ENCODE data around the gene MOXD1.
"Not testable (repeated sequence)": the region's sequence is repeated elsewhere in the genome, so short reads cannot be mapped to it uniquely, and the experiment has no call there.

MOXD1 gene

GRCh38 chr6:132275066-132275970, 126.0 kb downstream of the MOXD1 start:
- no peak for DNase-seq

DNA sequence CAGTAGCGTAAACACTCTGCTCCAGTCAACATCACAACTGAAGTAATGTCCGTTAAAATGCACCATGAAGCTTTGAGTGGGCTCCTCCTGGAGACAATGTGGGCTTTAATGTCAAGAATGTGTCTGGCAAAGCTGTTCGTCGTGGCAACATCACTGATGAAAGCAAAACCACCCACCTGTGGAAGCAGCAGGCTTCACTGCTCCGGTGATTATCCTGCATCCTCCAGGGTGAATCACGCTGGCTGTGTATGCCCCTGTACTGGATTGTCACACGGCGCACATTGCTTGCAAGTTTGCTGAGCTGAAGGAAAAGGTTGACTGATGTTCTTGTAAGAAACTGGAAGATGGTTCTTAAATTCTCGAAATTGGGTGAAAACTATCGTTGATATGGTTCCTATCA, 128.5 kb downstream of the MOXD1 start:
- DNase-seq: no peak

DNA sequence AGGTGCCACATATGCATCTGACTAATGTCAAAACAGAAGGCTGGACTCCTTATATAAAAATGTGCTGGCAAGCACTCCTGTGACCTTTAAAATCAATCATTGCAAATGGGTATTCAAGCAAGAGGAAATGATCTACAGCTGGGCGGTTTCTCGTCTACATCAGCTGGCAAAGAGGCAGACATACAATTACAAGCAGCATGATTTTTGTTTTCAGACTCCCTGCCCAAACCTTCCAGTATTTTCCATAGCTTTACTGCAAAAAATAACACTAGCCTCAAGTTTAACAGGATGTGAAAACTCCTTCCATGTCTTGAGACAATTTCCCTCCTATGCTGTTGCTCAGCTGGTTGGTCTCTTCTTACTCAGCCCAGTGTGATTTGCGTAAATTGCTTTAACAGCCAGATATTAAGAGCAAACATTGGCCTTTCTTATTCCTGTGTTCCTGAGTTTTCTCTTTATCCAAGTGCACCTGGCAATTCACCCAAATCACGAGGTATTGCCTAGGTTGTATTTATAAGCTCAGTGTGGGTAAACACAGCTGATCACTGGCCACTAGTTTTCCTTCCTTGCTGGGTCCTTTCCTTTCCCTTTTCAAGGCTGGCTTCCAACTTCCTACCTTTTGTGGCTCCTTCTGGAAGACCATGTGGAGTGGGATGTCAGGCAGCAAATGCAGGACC, 130.4 kb downstream of the MOXD1 start:
- DNase-seq: peak; percentile 10

DNA sequence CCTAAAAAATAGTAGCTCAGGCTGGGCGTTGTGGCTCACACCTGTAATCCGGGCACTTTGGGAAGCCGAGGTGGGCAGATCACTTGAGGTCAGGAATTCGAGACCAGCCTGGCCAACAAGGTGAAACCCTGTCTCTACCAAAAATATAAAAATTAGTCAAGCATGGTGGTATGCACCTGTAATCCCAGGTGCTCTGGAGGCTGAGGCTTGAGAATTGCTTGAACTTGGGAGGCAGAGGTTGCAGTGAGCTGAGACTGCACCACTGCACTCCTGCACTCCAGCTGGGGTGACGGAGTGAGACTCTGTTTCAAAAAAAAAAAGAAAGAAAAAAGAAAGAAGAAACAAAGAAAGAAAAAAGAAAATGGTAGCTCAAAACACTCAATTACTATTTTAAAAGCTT, 132.6 kb downstream of the MOXD1 start:
- not testable (repeated sequence) for DNase-seq

DNA sequence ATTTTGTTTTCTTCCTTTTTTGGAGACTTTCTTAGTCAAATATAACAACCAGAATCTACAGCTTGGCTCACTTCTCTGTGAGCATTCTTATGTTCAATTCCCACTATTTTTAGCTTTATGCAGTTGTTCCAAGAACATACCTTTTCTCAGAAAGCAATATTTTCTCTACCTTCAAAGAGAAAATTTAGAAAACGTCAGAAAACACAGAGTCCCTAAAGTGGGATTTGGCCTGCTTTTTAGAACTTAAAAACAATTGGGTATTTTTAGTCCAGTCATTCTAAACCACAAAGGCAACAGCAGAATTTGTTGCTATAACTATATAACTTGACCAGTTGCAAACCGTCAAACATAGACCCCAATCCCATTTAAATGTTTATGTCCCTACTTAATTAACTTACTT, 133.1 kb downstream of the MOXD1 start:
- no peak for DNase-seq

- DNase-seq: no peak
Measured at GRCh38 chr6:132265451-132266097, 135.7 kb downstream of the MOXD1 start.

- no peak for DNase-seq
Measured at GRCh38 chr6:132264021-132264500, 137.2 kb downstream of the MOXD1 start.

DNA sequence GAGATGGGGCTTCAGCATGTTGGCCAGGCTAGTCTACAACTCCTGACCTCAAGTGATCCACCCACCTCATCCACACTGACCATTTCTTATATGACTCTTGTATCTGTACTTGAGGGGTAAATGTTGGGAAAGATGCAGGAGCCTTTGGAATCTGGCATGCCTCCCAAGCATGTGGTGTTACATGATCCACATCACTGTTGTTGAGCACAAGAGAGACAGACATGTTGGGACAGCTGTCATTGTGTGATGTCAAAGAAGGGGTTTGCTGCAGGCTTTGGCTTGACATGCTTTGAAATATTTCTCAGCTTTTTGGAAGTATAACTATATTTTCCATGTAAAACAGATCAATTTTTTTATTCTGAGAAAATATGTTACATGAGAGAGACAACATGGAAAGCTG, 139.9 kb downstream of the MOXD1 start:
- no peak for DNase-seq

GRCh38 chr6:132259070-132259469, 142.2 kb downstream of the MOXD1 start:
- DNase-seq: no peak

DNA sequence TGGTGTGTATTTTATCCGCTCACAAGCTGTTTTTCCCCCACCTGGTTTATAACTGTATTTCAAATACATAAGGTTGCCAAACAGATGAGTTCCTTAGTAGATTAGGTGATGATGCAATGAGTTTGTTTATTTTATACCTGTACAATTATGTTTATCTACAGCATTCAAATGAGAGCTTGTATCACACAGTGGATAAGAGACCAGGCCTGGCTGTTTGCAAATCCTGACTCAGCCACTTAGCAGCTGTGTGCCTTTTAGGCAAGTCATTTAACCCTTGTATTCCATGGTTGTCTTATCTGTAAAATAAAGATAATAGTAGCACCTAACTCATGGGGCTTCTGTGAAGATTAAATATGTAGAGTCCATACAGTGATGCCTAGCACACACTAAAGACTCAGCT, 143.7 kb downstream of the MOXD1 start:
- no peak for DNase-seq

DNA sequence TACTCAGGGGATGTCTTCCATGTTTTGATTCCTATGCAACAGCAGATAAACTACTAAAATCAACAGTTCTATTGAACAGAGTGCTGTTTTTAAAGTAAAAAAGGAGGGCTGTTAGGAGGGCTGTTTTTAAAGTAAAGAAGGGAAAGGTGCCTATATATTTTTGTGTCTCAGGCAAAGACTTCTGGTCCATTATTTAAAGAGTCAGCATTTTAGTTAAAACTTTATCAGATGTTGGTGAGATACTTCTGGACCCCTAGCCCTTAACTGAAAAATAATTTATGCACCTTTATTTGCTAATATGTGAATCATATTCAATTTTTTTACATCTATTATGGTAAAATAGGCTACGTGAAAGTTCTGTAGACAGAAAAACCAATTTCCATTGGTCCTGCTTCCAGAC, 144.8 kb downstream of the MOXD1 start:
- DNase-seq: no peak

DNA sequence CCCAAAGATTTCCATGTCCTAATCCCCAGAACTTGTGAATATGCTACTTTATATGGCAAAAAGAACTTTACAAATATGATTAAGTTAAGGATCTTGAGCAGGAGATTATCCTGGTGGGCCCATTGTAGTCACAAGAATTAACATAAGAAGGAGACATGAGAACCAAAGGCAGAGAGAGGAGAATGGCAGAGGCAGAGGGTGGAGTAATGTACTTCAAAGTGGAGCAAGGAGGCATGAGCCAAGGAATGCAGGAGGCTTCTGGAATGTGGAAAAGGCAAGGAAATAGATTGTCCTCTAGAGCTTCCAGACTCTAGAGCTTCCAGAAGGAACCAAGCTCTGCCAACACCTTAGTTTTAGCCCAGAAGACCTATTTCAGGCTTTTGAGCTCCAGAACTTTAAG, 147.4 kb downstream of the MOXD1 start:
- DNase-seq: no peak

GRCh38 chr6:132253211-132253610, 148.1 kb downstream of the MOXD1 start:
- DNase-seq: no peak

GRCh38 chr6:132252113-132252512, 149.2 kb downstream of the MOXD1 start:
- DNase-seq: no peak

DNA sequence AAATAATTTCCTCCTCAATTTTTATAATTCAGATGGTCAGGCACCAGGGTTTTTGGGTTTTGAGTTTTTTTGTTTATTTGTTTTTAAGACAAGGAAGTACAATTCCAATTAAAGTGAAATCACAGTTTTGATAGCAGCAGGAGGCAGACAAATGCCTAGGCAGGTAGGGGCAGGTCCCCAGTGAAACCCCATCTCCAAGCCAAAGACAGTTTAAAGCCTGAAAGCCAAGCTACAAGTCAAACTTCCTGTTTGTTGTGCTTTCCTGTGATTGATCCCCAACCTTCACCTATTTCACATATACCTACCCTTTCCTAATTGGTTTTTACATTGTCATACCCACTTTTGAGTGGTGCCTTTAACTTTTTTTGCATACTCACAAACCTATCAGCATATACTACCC, 149.6 kb downstream of the MOXD1 start:
- no peak for DNase-seq

DNA sequence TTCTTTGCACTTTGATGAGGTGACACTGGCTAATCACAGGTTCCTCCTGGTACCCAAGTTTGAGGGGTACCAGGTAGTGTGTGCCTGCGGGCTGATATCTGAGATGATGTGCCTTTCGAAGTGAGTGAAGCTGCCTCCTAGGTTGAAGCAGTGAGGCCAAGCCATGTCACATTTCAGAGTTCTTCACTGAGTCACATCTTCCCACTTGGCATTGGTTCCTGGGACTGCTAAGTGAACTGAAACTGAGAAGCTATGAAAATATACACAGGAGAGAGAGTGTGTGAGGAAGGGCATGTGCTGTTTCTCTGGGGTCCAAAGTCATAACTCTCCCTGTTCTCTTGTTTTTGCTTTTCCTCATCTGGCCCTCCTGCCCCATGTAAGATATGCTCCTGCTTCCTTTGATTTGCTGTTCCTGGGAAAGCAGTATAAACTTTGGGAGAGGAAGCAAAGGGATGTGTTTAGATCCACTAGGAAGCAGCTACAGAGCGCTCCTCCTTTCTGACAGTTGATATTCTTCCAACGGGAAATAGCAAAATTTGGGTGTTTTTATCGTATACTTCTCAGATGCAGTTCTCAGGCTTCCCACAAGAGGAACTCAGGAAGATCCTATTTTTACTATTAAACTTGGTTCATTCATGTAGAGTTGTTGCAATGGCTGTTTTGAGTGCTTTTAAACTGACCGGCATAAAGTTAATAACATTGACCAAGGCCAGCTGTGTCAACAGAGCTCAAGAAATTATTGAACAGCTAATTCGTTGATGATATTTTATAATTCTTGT, 153.7 kb downstream of the MOXD1 start:
- no peak for DNase-seq

DNA sequence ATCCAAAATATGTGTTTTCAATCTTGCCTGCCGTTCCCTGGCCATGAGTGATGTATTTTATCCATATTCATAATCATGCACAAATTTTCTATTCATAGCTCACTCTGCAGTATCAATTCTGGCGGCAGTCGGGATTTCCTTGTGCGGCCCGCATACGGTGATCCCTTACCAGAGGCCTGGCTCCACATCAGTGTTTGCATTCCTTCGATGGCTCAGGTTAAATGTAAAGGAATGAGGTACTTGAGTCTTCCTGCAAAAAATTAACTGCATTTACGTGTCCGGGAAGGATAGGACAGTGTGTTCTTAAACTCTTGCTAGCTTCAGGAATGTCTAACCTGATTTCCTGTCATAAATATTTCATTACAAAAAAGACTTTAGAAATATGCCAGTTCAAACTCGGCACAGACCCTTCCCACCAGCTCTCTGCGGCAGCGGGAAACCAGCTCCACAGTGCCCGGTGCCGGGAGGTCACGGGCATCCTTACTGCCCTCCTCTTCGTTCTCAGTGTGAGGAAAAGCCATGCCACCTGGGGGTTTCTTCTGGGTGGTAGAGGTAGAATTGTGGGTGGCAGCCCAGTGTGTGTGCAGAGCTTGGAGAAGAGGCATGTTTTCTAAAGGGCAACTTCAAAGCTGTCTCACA, 154.5 kb downstream of the MOXD1 start:
- DNase-seq: no peak

DNA sequence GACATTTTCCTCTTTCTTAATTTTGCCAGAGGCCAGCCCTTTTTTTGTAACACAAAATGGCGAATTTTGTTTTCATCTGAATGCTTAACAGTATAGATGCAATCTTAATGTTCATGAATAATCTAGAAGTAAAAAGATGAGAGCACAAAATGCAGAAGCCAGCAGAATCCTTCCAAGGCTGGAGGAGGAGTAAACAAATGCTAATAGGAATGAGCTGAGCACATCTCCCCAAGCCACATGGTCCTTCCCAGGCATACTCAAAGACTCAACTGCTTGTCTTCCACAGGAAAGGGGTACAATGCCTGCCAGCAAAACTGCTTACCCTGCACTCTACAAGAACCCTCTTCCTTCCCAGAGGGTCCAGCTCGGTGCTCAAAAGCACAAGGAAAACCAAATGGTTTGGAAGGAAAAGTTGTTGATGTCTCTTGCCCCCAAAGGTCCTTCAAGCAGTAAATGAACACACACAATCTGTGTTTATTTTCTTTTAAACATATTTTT, 155.1 kb downstream of the MOXD1 start:
- DNase-seq: no peak

All from NCI-H1092 treated with DMSO at 0.1 percent for 48 hours (cell line).